Caco-2 (cell line): ENCODE data around the gene RING1. TPM values are rescaled to one million over a fixed set of nuclear protein-coding genes. Genes with fewer than 3 reads are reported as not detected.

Experiments used
- BruUV-seq: library from RNA; stranded (reverse); fragments of 400-500 nt; replicated peaks from 2 replicates; lab custom pipeline; 2021; lab: Mats Ljungman, UMichigan
- CTCF ChIA-PET: fragments of 300-600 bp; sonication (Branson Sonifier 250); formaldehyde crosslinking; loops from one replicate; lab custom pipeline; 2022; ENCODE audit warnings: antibody characterized with exemption; lab: Charles Lee
- POLR2A ChIA-PET: fragments of 300-600 bp; sonication (Branson Sonifier 250); formaldehyde crosslinking; loops from one replicate; lab custom pipeline; 2022; ENCODE audit warnings: antibody characterized with exemption; lab: Charles Lee
- DNase-seq, 2 experiments: peaks; one replicate each; pipeline versions ENCODE4 v3.0.0 to v3.0.0-alpha.2; 2020 to 2022
- H3K27me3 ChIP-seq: replicated peaks from 2 replicates; pipeline ENCODE4 v1.6.0; 2011; ENCODE audit warnings: low read length; ENCODE audit not compliant: control insufficient read depth, insufficient read depth
- H3K36me3 ChIP-seq: 2 replicates; pipeline ENCODE4 v1.5.1; 2011; ENCODE audit warnings: low read length; ENCODE audit not compliant: control insufficient read depth, insufficient read depth
- H3K4me1 ChIP-seq: fragments of 250-450 bp; sonication (Bioruptor Pico); 2 replicates; pipeline ENCODE4 v1.5.1; 2020; ENCODE audit warnings: mild to moderate bottlenecking
- H3K4me3 ChIP-seq: 2 replicates; pipeline ENCODE4 v1.5.1; 2011; ENCODE audit warnings: low read depth, mild to moderate bottlenecking, control low read depth, low read length
- H3K9me3 ChIP-seq: fragments of 250-450 bp; sonication (Bioruptor Pico); 2 replicates; pipeline ENCODE4 v1.5.1; 2020; ENCODE audit warnings: mild to moderate bottlenecking, moderate library complexity
- H3K27ac Mint-ChIP-seq: one replicate; pipeline ENCODE4 v1.8.0; 2022; ENCODE audit warnings: mixed read lengths; ENCODE audit not compliant: unreplicated experiment
- H3K27me3 Mint-ChIP-seq: one replicate; pipeline ENCODE4 v1.8.0; 2022; ENCODE audit warnings: mixed read lengths; ENCODE audit not compliant: insufficient read depth, unreplicated experiment
- H3K36me3 Mint-ChIP-seq: one replicate; pipeline ENCODE4 v1.8.0; 2022; ENCODE audit warnings: mild to moderate bottlenecking, mixed read lengths; ENCODE audit not compliant: insufficient read depth, unreplicated experiment
- H3K4me1 Mint-ChIP-seq: one replicate; pipeline ENCODE4 v1.8.0; 2022; ENCODE audit warnings: low read depth, mixed read lengths; ENCODE audit not compliant: unreplicated experiment
- H3K4me3 Mint-ChIP-seq: one replicate; pipeline ENCODE4 v1.8.0; 2022; ENCODE audit warnings: mild to moderate bottlenecking, moderate library complexity, mixed read lengths; ENCODE audit not compliant: unreplicated experiment
- H3K9me3 Mint-ChIP-seq: one replicate; pipeline ENCODE4 v1.8.0; 2022; ENCODE audit warnings: mixed read lengths; ENCODE audit not compliant: unreplicated experiment
- intact Hi-C: fragments of 100-400 bp; cut with micrococcal nuclease; formaldehyde crosslinking; loops from one replicate; pipeline ENCODE4 v1.10.0; 2022; ENCODE audit not compliant: unreplicated experiment
- total RNA-seq: library from RNA; stranded (reverse); gene quantifications from 2 replicates; pipeline ENCODE4 v1.2.3, GENCODE V29; 2022
- TF ChIP-seq, protein P1 (sequence below), 2 experiments: fragments of 200-600 bp in 1 of 2; IDR thresholded peaks; 1 replicate in 1 of 2; 2 replicates in 1 of 2; pipeline versions ENCODE4 v1.5.1 to v1.8.0; 2011 to 2022; ENCODE audit warnings: antibody characterized with exemption in 1 of 2, control low read depth in 1 of 2, inconsistent platforms in 1 of 2, low read depth in 1 of 2, low read length in 1 of 2, mild to moderate bottlenecking in 1 of 2, moderate library complexity in 1 of 2; ENCODE audit not compliant: insufficient read depth in 1 of 2, severe bottlenecking in 1 of 2, unreplicated experiment in 1 of 2

The RING1 gene
- total RNA-seq, 1 experiment from 2014 or later = 32.0 TPM

DNA sequence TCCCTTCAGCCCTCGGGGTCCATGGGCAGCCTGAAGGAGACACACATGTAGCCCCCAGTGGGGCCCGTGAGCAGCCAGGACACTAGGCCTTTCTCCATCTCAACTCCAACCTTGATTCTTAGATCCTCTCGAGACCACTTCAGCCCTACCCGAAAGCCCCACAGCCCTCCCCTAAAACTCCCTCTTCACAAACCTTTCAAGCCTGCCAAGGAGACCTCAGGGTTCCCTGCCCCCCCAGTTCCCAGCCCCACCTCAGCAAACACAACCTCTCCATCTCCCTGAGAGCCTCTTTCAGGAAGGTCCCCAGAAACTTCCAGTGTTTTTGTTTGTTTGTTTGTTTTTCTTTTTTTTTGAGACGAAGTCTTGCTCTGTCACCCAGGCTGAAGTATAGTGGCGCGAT lies 27.2 kb upstream of the RING1 start:
- Histone ChIP-seq H3K4me1 (no peaks in the 10 kb centered on the region), H3K27me3 (no peaks in the 10 kb centered on the region), H3K9me3 (no peaks in the 10 kb centered on the region), H3K4me3 (no peak overlapping the region), H3K36me3 (no peaks in the 10 kb centered on the region)
- H3K27me3 Mint-ChIP-seq = peaks cover 13% of the 10 kb centered on the region
- no peaks in the 10 kb centered on the region for H3K36me3 Mint-ChIP-seq
- intact Hi-C loops = no loop called here
- peaks cover 22% of the 10 kb centered on the region for H3K9me3 Mint-ChIP-seq
- TF ChIP-seq, protein P1, sequence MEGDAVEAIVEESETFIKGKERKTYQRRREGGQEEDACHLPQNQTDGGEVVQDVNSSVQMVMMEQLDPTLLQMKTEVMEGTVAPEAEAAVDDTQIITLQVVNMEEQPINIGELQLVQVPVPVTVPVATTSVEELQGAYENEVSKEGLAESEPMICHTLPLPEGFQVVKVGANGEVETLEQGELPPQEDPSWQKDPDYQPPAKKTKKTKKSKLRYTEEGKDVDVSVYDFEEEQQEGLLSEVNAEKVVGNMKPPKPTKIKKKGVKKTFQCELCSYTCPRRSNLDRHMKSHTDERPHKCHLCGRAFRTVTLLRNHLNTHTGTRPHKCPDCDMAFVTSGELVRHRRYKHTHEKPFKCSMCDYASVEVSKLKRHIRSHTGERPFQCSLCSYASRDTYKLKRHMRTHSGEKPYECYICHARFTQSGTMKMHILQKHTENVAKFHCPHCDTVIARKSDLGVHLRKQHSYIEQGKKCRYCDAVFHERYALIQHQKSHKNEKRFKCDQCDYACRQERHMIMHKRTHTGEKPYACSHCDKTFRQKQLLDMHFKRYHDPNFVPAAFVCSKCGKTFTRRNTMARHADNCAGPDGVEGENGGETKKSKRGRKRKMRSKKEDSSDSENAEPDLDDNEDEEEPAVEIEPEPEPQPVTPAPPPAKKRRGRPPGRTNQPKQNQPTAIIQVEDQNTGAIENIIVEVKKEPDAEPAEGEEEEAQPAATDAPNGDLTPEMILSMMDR (IDR thresholded peaks at IDR 0.05; ENCODE audit: insufficient read depth in 1 of 2, low read depth in 1 of 2, low read length in 1 of 2, severe bottlenecking in 1 of 2, unreplicated experiment in 1 of 2) = no peak
- DNase-seq = no peak
- no peak overlapping the region for H3K27ac Mint-ChIP-seq
- ChIA-PET CTCF (no interaction called here), POLR2A (no interaction called here)
- H3K4me1 Mint-ChIP-seq = no peaks in the 10 kb centered on the region
- H3K4me3 Mint-ChIP-seq = no peak overlapping the region
- no TSS peak for BruUV-seq

- Histone ChIP-seq H3K4me3 (no peak overlapping the region), H3K9me3 (no peaks in the 10 kb centered on the region), H3K4me1 (no peaks in the 10 kb centered on the region), H3K36me3 (no peaks in the 10 kb centered on the region), H3K27me3 (no peaks in the 10 kb centered on the region)
- H3K4me3 Mint-ChIP-seq = no peak overlapping the region
- no TSS peak for BruUV-seq
- POLR2A ChIA-PET = no interaction called here
- H3K36me3 Mint-ChIP-seq = no peaks in the 10 kb centered on the region
- peaks cover 10% of the 10 kb centered on the region for H3K27me3 Mint-ChIP-seq
- DNase-seq = no peak
- H3K9me3 Mint-ChIP-seq = peaks cover 22% of the 10 kb centered on the region
- TF ChIP-seq, protein P1 (IDR thresholded peaks at IDR 0.05; ENCODE audit: insufficient read depth in 1 of 2, low read depth in 1 of 2, low read length in 1 of 2, severe bottlenecking in 1 of 2, unreplicated experiment in 1 of 2) = no peak
- CTCF ChIA-PET = interaction anchor here (0.6 kb wide), 1 partner anchor 17 kb away, joined by 5 read pairs; no protein-coding TSS in a partner anchor
- intact Hi-C loops = no loop called here
- no peaks in the 10 kb centered on the region for H3K4me1 Mint-ChIP-seq
- H3K27ac Mint-ChIP-seq = peak overlapping the region; percentile 29
Measured at GRCh38 chr6:33183071-33183683, 25.1 kb upstream of the RING1 start.

DNA sequence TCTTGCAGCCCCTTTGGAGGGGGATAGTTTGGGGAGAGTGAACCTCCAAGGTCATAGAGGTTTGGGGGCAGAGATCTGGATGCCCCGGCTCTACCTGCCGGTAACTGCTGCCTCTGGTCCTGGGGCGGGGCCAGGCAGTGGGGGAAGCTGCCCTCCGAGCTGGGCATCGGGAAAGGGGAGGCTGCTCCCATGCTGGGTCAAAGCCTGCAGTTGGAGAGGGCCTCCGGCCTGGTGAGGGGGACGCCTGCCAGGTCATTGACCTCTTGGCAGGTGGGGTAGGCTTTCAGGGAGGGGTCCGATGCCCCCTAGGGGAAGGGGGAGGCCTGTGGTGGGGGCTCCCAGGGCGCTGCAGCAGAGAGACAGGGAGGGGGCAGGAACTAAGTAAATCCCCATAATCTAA lies 23.1 kb upstream of the RING1 start:
- TF ChIP-seq, protein P1 (IDR thresholded peaks at IDR 0.05; ENCODE audit: insufficient read depth in 1 of 2, low read depth in 1 of 2, low read length in 1 of 2, severe bottlenecking in 1 of 2, unreplicated experiment in 1 of 2) = no peak
- intact Hi-C loops = no loop called here

More for the DNA sequence above, 23.1 kb upstream of the RING1 start:
- ChIA-PET POLR2A (no interaction called here), CTCF (no interaction called here)
- BruUV-seq = no TSS peak
- Mint-ChIP-seq H3K36me3 (no peaks in the 10 kb centered on the region), H3K4me1 (no peaks in the 10 kb centered on the region), H3K9me3 (peaks cover 22% of the 10 kb centered on the region), H3K27me3 (peaks cover 11% of the 10 kb centered on the region), H3K4me3 (no peak overlapping the region), H3K27ac (no peak overlapping the region)
- Histone ChIP-seq H3K36me3 (no peaks in the 10 kb centered on the region), H3K4me3 (no peak overlapping the region), H3K4me1 (no peaks in the 10 kb centered on the region), H3K27me3 (no peaks in the 10 kb centered on the region), H3K9me3 (no peaks in the 10 kb centered on the region)
- no peak for DNase-seq
